BJ (cell line): Measurements from ENCODE around the gene CLASP1. TPM values are rescaled to one million over a fixed set of nuclear protein-coding genes. Genes with fewer than 3 reads are reported as not detected.

Experiments
- CTCF ChIA-PET: fragments of 350-600 bp; formaldehyde crosslinking; extraction: SDS; loops from one replicate; lab custom pipeline; 2021; ENCODE audit warnings: antibody characterized with exemption, inconsistent platforms; lab: Yijun Ruan, JAX
- POLR2A ChIA-PET: fragments of 300-600 bp; sonication (Branson Sonifier 250); formaldehyde crosslinking; extraction: SDS; loops from one replicate; lab custom pipeline; 2021; ENCODE audit warnings: antibody characterized with exemption; lab: Charles Lee
- DNase-seq: peaks from one replicate; pipeline ENCODE4 v3.0.0-alpha.2; 2011; ENCODE audit warnings: low read depth
- H3K27me3 ChIP-seq: 2 replicates; pipeline ENCODE4 v1.6.0; 2011; ENCODE audit warnings: low read length; ENCODE audit not compliant: control insufficient read depth, insufficient read depth
- H3K36me3 ChIP-seq: 2 replicates; pipeline ENCODE4 v1.5.1; 2011; ENCODE audit warnings: low read length; ENCODE audit not compliant: control insufficient read depth, insufficient read depth
- H3K4me3 ChIP-seq: 2 replicates; pipeline ENCODE4 v1.5.1; 2011; ENCODE audit warnings: low read depth, mild to moderate bottlenecking, control low read depth, low read length
- polyA plus RNA-seq: library from polyadenylated mRNA; depleted of rRNA; stranded (reverse); fragments of >200 nt; gene quantifications from 2 replicates; pipeline ENCODE4 v1.2.3, GENCODE V29; 2011
- TF ChIP-seq, protein P1 (sequence below): IDR thresholded peaks from 2 replicates; pipeline ENCODE4 v1.5.1; 2011; ENCODE audit warnings: low read depth, mild to moderate bottlenecking, control low read depth, inconsistent platforms, low read length, moderate library complexity; ENCODE audit not compliant: insufficient read depth

Gene CLASP1
- polyA plus RNA-seq, 1 experiment, result 7.1 TPM

DNA sequence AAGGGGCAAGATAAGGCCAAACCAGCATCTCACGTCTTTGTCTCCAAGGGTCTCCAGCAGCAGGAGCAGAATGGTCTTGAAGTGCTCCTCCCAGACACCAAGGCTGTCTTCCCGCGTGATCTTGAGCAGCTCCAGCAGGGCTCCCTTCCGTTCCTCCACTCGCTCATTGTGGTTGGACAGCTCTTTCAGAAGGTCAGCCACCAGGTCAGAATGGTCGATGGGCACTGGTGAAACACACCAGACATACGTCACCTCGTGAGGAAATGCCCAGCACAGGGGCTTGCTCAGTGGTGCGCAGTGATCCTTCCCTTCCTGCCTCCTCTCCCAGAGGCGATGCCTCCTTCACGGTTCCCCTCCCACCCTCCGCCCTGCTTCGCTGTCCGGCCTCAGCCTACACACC, 284.2 kb downstream of the CLASP1 start:
- Histone ChIP-seq H3K4me3 (no peak overlapping the region), H3K27me3 (no peaks in the 10 kb centered on the region), H3K36me3 (peaks cover 16% of the 10 kb centered on the region)
- DNase-seq, result no peak
- ChIA-PET POLR2A (no interaction called here), CTCF (interaction anchor here (3.8 kb wide), 1 partner anchor 9 kb away, joined by 20 read pairs; no protein-coding TSS in a partner anchor)
- TF ChIP-seq, protein P1, sequence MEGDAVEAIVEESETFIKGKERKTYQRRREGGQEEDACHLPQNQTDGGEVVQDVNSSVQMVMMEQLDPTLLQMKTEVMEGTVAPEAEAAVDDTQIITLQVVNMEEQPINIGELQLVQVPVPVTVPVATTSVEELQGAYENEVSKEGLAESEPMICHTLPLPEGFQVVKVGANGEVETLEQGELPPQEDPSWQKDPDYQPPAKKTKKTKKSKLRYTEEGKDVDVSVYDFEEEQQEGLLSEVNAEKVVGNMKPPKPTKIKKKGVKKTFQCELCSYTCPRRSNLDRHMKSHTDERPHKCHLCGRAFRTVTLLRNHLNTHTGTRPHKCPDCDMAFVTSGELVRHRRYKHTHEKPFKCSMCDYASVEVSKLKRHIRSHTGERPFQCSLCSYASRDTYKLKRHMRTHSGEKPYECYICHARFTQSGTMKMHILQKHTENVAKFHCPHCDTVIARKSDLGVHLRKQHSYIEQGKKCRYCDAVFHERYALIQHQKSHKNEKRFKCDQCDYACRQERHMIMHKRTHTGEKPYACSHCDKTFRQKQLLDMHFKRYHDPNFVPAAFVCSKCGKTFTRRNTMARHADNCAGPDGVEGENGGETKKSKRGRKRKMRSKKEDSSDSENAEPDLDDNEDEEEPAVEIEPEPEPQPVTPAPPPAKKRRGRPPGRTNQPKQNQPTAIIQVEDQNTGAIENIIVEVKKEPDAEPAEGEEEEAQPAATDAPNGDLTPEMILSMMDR, result no peak

- Histone ChIP-seq H3K36me3 (peaks cover 16% of the 10 kb centered on the region), H3K4me3 (no peak overlapping the region), H3K27me3 (no peaks in the 10 kb centered on the region)
- CTCF ChIA-PET, result interaction anchor here (1.0 to 3.8 kb wide), 3 partner anchors 7 to 17 kb away, joined by 3 to 20 read pairs (median 5); no protein-coding TSS in a partner anchor
- TF ChIP-seq, protein P1, result no peak
- POLR2A ChIA-PET, result no interaction called here
- peak; percentile 81 for DNase-seq
Observed at GRCh38 chr2:121363632-121364420, 285.4 kb downstream of the CLASP1 start.

DNA sequence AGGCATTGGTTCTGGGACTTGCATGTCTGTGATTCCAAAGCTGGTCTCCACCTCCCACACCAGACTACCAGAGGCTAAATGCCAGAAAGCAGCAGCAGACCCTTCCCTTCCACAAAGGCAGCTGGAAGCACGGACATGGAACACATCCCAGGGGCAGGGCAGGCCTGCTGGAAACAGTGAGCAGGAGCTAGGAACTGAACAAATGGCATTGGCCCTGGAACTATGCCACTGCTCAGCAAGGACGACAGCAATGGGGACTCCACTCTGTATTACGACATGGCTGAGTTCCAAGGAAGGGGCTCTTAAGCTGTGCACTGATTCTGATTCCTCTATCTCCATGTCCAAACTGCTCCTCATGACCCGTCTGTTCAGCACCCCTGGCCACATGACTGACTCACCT, 286.5 kb downstream of the CLASP1 start:
- no peaks in the 10 kb centered on the region for H3K27me3 ChIP-seq
- CTCF ChIA-PET, result interaction anchor here (0.6 to 1.7 kb wide), 4 partner anchors 10 to 277 kb away, joined by 3 to 6 read pairs (median 4); no protein-coding TSS in a partner anchor
- H3K4me3 ChIP-seq, result no peak overlapping the region
- H3K36me3 ChIP-seq, result peaks cover 16% of the 10 kb centered on the region
- POLR2A ChIA-PET, result no interaction called here
- TF ChIP-seq, protein P1, result no peak
- no peak for DNase-seq

GRCh38 chr2:121362226-121362625, 287.0 kb downstream of the CLASP1 start:
- no peak for DNase-seq
- TF ChIP-seq, protein P1, result no peak
- peaks cover 13% of the 10 kb centered on the region for H3K36me3 ChIP-seq
- ChIA-PET POLR2A (no interaction called here), CTCF (interaction anchor here (1.5 to 1.7 kb wide), 3 partner anchors 9 to 276 kb away, joined by 3 to 6 read pairs (median 5); no protein-coding TSS in a partner anchor)
- no peaks in the 10 kb centered on the region for H3K27me3 ChIP-seq
- no peak overlapping the region for H3K4me3 ChIP-seq

DNA sequence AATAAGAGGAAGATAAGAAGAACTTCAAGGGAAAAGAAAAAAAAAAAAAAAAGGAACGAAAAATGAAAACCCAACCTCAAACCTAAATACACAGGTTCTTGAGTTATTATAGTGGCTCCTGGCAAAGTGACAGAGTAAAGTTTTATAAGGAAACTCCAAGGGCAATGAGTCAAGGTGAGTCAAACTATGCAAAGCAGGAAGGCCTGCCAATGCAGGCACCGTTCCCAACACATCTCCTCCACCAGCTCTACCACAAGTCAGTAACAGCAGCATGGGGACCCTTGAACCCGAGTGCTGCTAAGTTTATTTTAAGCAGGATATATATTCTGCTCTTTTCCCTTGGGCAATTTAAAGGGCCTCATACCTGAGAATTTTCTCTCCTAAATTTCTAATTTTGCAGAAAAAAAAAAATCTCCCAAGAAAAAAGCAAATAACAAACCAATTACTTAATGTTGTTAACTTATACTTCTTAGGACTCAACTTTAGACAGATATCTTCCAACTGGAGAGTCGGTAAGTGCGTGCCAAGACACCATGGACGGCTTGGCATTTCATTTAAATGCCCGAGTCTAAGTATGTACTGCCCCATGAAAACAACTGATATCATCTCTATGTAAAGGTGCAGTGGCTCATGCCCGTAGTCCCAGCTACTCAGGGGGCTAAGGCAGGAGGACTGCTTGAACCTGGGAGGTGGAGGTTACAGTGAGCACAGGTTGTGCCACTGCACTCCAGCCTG, 288.5 kb downstream of the CLASP1 start:
- ChIA-PET POLR2A (no interaction called here), CTCF (interaction anchor here (0.7 to 8.1 kb wide), 2 partner anchors 26 to 267 kb away, joined by 3 to 60 read pairs; no protein-coding TSS in a partner anchor)
- no peak overlapping the region for H3K4me3 ChIP-seq
- H3K27me3 ChIP-seq, result no peaks in the 10 kb centered on the region
- TF ChIP-seq, protein P1, result no peak
- DNase-seq, result no peak
- peaks cover 9% of the 10 kb centered on the region for H3K36me3 ChIP-seq
